Measurements from ENCODE around the gene TOM1. TPM values are rescaled to one million over a fixed set of nuclear protein-coding genes. Genes with fewer than 3 reads are reported as not detected.

TOM1 gene
- total and polyA plus RNA-seq, 2 donors (not counting 1 experiment from before 2014, with no cell fraction given) = 25.3 to 53.2 TPM

DNA sequence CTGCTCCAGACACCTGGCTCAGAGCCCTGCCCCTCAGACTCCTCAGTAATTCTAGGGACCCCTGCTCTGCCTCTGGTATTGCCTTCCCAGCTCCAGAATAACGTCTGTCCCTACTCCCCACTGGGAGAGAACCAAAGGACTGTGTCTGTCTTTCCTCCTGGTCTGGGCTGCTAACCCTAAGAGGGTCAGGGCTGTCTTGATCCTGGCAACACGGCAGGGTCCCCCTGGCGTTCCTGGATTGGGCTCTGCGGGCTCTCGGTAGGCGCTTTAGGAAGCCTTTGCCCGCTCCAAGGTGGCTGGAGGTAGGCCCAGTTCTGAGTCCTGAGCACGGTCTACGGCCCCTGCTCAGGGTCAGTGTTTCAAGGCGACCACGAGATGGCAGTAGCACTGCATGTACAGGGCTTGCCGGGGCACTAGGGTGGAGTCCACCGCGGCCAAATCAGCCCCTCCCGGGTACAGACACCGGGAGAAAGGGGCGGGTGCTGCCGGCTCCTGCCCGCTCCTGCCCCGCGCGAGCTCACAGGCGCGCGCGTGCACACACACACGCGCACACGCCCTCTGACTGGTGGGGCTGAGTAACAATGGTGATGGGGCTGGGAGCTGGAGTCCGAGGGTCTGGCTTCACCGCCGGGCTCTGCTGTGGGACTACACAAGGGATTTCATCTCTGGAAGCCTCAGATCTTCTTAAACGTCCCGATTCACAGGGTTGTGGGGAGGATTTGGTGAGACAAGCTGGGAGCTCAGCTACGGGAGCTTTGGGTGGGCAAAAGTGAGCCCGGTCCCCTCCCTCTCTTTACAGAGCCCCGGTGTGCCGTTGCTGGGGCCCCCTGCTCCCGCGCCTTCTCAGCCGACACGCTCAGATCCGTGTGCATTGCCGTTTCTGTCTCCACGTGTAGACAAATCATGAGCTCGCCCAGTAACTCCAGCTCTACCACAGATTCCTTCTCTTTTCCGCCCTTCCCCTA lies 51.1 kb downstream of the TOM1 start:
- no peaks in the 10 kb centered on the region for H3K36me3 ChIP-seq (replicated peaks in 1 of 2; ENCODE audit: control extremely low read depth in 1 of 2, control insufficient read depth in 1 of 2, extremely low read depth in 1 of 2, insufficient read depth in 2 of 2, low read length in 1 of 2)
- DNase-seq = peak; percentile 92
- peak overlapping the region; percentile 92 to 95 for H3K27ac ChIP-seq (ENCODE audit: low read length in 2 of 2)
- H3K9ac ChIP-seq (ENCODE audit: low read length) = peak overlapping the region; percentile 73
- Mint-ChIP-seq H3K27me3 (no peaks in the 10 kb centered on the region), H3K9me3 (ENCODE audit: insufficient read depth) (no peaks in the 10 kb centered on the region), H3K27ac (peak overlapping the region; percentile 99), H3K4me1 (peaks cover 50% of the 10 kb centered on the region), H3K4me3 (peak overlapping the region; percentile 90)
- ChIA-PET POLR2A (interaction anchor here (0.6 to 3.8 kb wide), 8 partner anchors 10 to 60 kb away, joined by 3 to 94 read pairs (median 8); partner anchors contain the start of gene TOM1), CTCF (interaction anchor here (0.6 to 13.9 kb wide), 32 partner anchors 10 to 814 kb away, joined by 3 to 311 read pairs (median 4); partner anchors contain the start of genes HMOX1, MCM5 and RASD2)
- TF ChIP-seq EZH2 (IDR thresholded peaks at IDR 0.05; ENCODE audit: borderline replicate concordance, insufficient read depth, low read depth, low read length, poor library complexity, severe bottlenecking) (no peak), CTCF (IDR thresholded peaks at IDR 0.05) (peak; percentile 88)
- H3K79me2 ChIP-seq (ENCODE audit: control insufficient read depth, insufficient read depth, low read length) = no peaks in the 10 kb centered on the region
- H3K27me3 ChIP-seq (replicated peaks in 1 of 4; ENCODE audit: control extremely low read depth in 1 of 4, control insufficient read depth in 3 of 4, insufficient read depth in 4 of 4, low read length in 3 of 4) = no peaks in the 10 kb centered on the region
- H3K4me3 ChIP-seq (ENCODE audit: control extremely low read depth in 1 of 5, extremely low read depth in 1 of 5, insufficient read depth in 1 of 5, low read depth in 2 of 5, low read length in 4 of 5) = peak overlapping the region; percentile 53 to 82 (median 56)
- peak overlapping the region; percentile 98 for H3K4me2 ChIP-seq (replicated peaks; ENCODE audit: low read depth, low read length, poor library complexity, severe bottlenecking)
- intact Hi-C loops (cut with micrococcal nuclease) = loop anchor here (1.0 to 5.0 kb wide), 5 partner anchors 52 to 811 kb away; partner anchors contain the start of genes APOL3, HMGXB4, RASD2 and TOM1
- peaks cover 38 to 51% of the 10 kb centered on the region in 2 donors for H3K4me1 ChIP-seq (ENCODE audit: control insufficient read depth in 2 of 2, insufficient read depth in 2 of 2, low read length in 2 of 2)
- H2AFZ ChIP-seq (ENCODE audit: insufficient read depth, low read depth, low read length, poor library complexity, severe bottlenecking) = peak overlapping the region; percentile 82
- peaks cover 0 to 2% (median 0%) of the 10 kb centered on the region in 3 donors for H3K9me3 ChIP-seq (ENCODE audit: control extremely low read depth in 1 of 3, control insufficient read depth in 2 of 3, insufficient read depth in 1 of 3, low read length in 2 of 3)
- 5% methylated on average over 47 of the region's 47 CpGs for WGBS (ENCODE audit: insufficient coverage)
- ATAC-seq (ENCODE audit: low read depth) = peak; percentile 59
- H4K20me1 ChIP-seq (ENCODE audit: control insufficient read depth, insufficient read depth, low read length, poor library complexity, severe bottlenecking) = no peaks in the 10 kb centered on the region

Data from B cell (primary cell).